Fibroblast of skin of left quadriceps (primary cell): ENCODE results near the gene TF.
"Not testable (repeated sequence)": the region's sequence is repeated elsewhere in the genome, so short reads cannot be mapped to it uniquely, and the experiment has no call there.

Experiments
- DNase-seq, 2 experiments: peaks; one replicate each; pipeline ENCODE4 v3.0.0-alpha.2; 2013; ENCODE audit warnings: low read depth in 2 of 2

Gene TF

GRCh38 chr3:133745981-133746711 is at the start of gene TF:
TF (plus strand) TSS chr3:133746393; CDS start chr3:133746441, 48 bp downstream.
- no peak for DNase-seq

- DNase-seq, result no peak
These were observed 48.2 kb upstream of the TF start for GRCh38 chr3:133697960-133698359.

GRCh38 chr3:133699467-133699866 is 46.7 kb upstream of the TF start:
- DNase-seq, result no peak

- DNase-seq, result no peak
These were observed 46.3 kb upstream of the TF start for GRCh38 chr3:133699903-133700302.

- DNase-seq, result no peak
These were observed 45.8 kb upstream of the TF start for GRCh38 chr3:133700351-133700750.

GRCh38 chr3:133701435-133702358 is 44.5 kb upstream of the TF start:
- no peak for DNase-seq

- no peak for DNase-seq
These were observed 42.3 kb upstream of the TF start for GRCh38 chr3:133703915-133704314.

- no peak for DNase-seq
These were observed 40.2 kb upstream of the TF start for GRCh38 chr3:133706033-133706432.

- DNase-seq, result no peak
These were observed 36.9 kb upstream of the TF start for GRCh38 chr3:133709139-133709750.

GRCh38 chr3:133711013-133711412 is 35.2 kb upstream of the TF start:
- no peak for DNase-seq

GRCh38 chr3:133712017-133712416 is 34.2 kb upstream of the TF start:
- no peak for DNase-seq

- no peak for DNase-seq
These were observed 32.8 kb upstream of the TF start for GRCh38 chr3:133713347-133713746.

- DNase-seq, result no peak
These were observed 28.8 kb upstream of the TF start for GRCh38 chr3:133717424-133717823.

GRCh38 chr3:133722935-133723334 is 23.3 kb upstream of the TF start:
- no peak for DNase-seq

- no peak for DNase-seq
These were observed 15.2 kb upstream of the TF start for GRCh38 chr3:133730993-133731392.

- not testable (repeated sequence) for DNase-seq
These were observed 14.0 kb upstream of the TF start for GRCh38 chr3:133732231-133732630.

- no peak for DNase-seq
These were observed 13.0 kb upstream of the TF start for GRCh38 chr3:133733226-133733625.

GRCh38 chr3:133734305-133734704 is 11.9 kb upstream of the TF start:
- no peak for DNase-seq

GRCh38 chr3:133742351-133743091 is 3.7 kb upstream of the TF start:
- no peak for DNase-seq

- DNase-seq, result no peak
These were observed 2.0 kb upstream of the TF start for GRCh38 chr3:133744241-133744640.

- no peak for DNase-seq
These were observed 1.1 kb upstream of the TF start for GRCh38 chr3:133745108-133745507.

- no peak for DNase-seq
These were observed 496 bp downstream of the TF start for GRCh38 chr3:133746712-133747066.
